ENCODE measurements around the gene KLHL34.

The KLHL34 gene

DNA sequence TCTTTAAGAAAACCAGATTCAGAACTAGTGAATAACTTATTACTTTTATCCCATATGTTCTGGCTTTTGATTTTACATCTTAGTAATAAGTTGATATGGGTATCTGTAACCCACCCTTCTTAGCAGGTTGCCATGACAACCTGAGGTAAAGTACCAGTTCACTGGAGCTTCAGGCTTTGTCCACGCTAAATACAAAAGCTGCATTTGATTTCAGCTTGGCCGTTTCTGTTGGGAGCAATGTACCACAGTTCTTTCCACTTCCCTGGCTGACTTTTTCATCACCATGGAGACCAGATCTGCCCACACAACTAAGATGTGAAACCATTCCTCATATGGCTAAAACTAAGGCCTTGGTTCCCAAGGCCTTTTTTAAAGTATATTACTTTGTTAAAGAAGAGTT is 26.1 kb downstream of the KLHL34 start:
- H3K27me3 ChIP-seq (ENCODE audit: insufficient read depth, low read length), result no peaks in the 10 kb centered on the region

GRCh38 chrX:21623778-21624501 is 34.2 kb downstream of the KLHL34 start:
- H3K79me2 ChIP-seq (ENCODE audit: insufficient read depth, low read length), result no peaks in the 10 kb centered on the region
- H3K4me2 ChIP-seq (ENCODE audit: low read length), result no peak overlapping the region
- H3F3A ChIP-seq (ENCODE audit: insufficient read depth, low read length), result no peaks in the 10 kb centered on the region
- H3K4me3 ChIP-seq (ENCODE audit: low read depth, low read length, poor library complexity, severe bottlenecking), result no peak overlapping the region
- no peaks in the 10 kb centered on the region for H3K9me2 ChIP-seq (ENCODE audit: low read depth, low read length)
- H3K9me3 ChIP-seq (ENCODE audit: low read length), result no peaks in the 10 kb centered on the region
- H3K4me1 ChIP-seq (ENCODE audit: insufficient read depth, low read length, severe bottlenecking), result no peaks in the 10 kb centered on the region
- H3K27me3 ChIP-seq (ENCODE audit: insufficient read depth, low read length), result no peaks in the 10 kb centered on the region
- H2AFZ ChIP-seq (ENCODE audit: low read length), result no peak overlapping the region
- no peaks in the 10 kb centered on the region for H3K36me3 ChIP-seq (ENCODE audit: insufficient read depth, low read length)
- no peaks in the 10 kb centered on the region for H4K20me1 ChIP-seq (ENCODE audit: insufficient read depth, low read length)
- H3K27ac ChIP-seq (ENCODE audit: low read depth, low read length, poor library complexity, severe bottlenecking), result no peak overlapping the region
- H3K9ac ChIP-seq (ENCODE audit: low read length), result no peak overlapping the region
- TF ChIP-seq EZH2 (IDR thresholded peaks at IDR 0.05; ENCODE audit: borderline replicate concordance, low read length) (no peak), CTCF (IDR thresholded peaks at IDR 0.05; ENCODE audit: low read length) (no peak)

More for the DNA sequence above, 26.1 kb downstream of the KLHL34 start:
- H2AFZ ChIP-seq (ENCODE audit: low read length), result no peak overlapping the region
- H3K4me2 ChIP-seq (ENCODE audit: low read length), result no peak overlapping the region
- no peaks in the 10 kb centered on the region for H3K4me1 ChIP-seq (ENCODE audit: insufficient read depth, low read length, severe bottlenecking)
- no peak overlapping the region for H3K27ac ChIP-seq (ENCODE audit: low read depth, low read length, poor library complexity, severe bottlenecking)
- H3F3A ChIP-seq (ENCODE audit: insufficient read depth, low read length), result no peaks in the 10 kb centered on the region
- no peaks in the 10 kb centered on the region for H3K79me2 ChIP-seq (ENCODE audit: insufficient read depth, low read length)
- H3K36me3 ChIP-seq (ENCODE audit: insufficient read depth, low read length), result no peaks in the 10 kb centered on the region
- TF ChIP-seq EZH2 (IDR thresholded peaks at IDR 0.05; ENCODE audit: borderline replicate concordance, low read length) (no peak), CTCF (IDR thresholded peaks at IDR 0.05; ENCODE audit: low read length) (no peak)
- H4K20me1 ChIP-seq (ENCODE audit: insufficient read depth, low read length), result no peaks in the 10 kb centered on the region
- no peaks in the 10 kb centered on the region for H3K9me2 ChIP-seq (ENCODE audit: low read depth, low read length)
- no peak overlapping the region for H3K9ac ChIP-seq (ENCODE audit: low read length)
- H3K9me3 ChIP-seq (ENCODE audit: low read length), result no peaks in the 10 kb centered on the region
- no peak overlapping the region for H3K4me3 ChIP-seq (ENCODE audit: low read depth, low read length, poor library complexity, severe bottlenecking)

DNA sequence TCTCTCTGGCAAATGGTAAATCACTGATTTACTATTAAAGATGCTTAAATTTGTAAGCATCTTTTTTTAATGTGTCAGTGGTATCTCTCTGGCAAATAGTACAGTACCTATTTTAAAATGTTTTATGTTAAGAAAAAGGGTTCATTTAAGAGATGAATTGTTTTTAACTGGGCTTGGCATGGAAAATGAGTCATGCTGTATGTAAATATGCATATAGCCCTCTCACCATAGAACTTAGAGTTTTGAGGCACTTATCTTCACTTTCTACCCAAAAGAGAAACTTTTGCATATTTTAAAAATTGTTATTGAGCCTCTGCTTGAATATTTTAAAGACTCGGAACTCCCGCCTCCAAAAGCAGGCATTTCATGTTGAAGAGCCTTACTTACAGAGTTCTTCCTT is 37.9 kb downstream of the KLHL34 start:
- TF ChIP-seq EZH2 (IDR thresholded peaks at IDR 0.05; ENCODE audit: borderline replicate concordance, low read length) (no peak), CTCF (IDR thresholded peaks at IDR 0.05; ENCODE audit: low read length) (no peak)

More for the DNA sequence above, 37.9 kb downstream of the KLHL34 start:
- no peak overlapping the region for H3K27ac ChIP-seq (ENCODE audit: low read depth, low read length, poor library complexity, severe bottlenecking)
- no peaks in the 10 kb centered on the region for H3K9me3 ChIP-seq (ENCODE audit: low read length)
- H3K9me2 ChIP-seq (ENCODE audit: low read depth, low read length), result no peaks in the 10 kb centered on the region
- H3K79me2 ChIP-seq (ENCODE audit: insufficient read depth, low read length), result no peaks in the 10 kb centered on the region
- no peak overlapping the region for H3K9ac ChIP-seq (ENCODE audit: low read length)
- H3K4me3 ChIP-seq (ENCODE audit: low read depth, low read length, poor library complexity, severe bottlenecking), result no peak overlapping the region
- H3K4me1 ChIP-seq (ENCODE audit: insufficient read depth, low read length, severe bottlenecking), result no peaks in the 10 kb centered on the region
- no peak overlapping the region for H2AFZ ChIP-seq (ENCODE audit: low read length)
- no peaks in the 10 kb centered on the region for H3K36me3 ChIP-seq (ENCODE audit: insufficient read depth, low read length)
- H3K4me2 ChIP-seq (ENCODE audit: low read length), result no peak overlapping the region
- no peaks in the 10 kb centered on the region for H3K27me3 ChIP-seq (ENCODE audit: insufficient read depth, low read length)
- H3F3A ChIP-seq (ENCODE audit: insufficient read depth, low read length), result no peaks in the 10 kb centered on the region
- H4K20me1 ChIP-seq (ENCODE audit: insufficient read depth, low read length), result no peaks in the 10 kb centered on the region
